HUDEP-2 (cell line): ENCODE measurements around the gene ARRDC2.

Experiments used
- DNase-seq, 76 experiments: peaks; one replicate each; lab custom pipeline; 2025; ENCODE audit not compliant: unreplicated experiment in 76 of 76; lab: John Stamatoyannopoulos, UW

ARRDC2 gene

DNA sequence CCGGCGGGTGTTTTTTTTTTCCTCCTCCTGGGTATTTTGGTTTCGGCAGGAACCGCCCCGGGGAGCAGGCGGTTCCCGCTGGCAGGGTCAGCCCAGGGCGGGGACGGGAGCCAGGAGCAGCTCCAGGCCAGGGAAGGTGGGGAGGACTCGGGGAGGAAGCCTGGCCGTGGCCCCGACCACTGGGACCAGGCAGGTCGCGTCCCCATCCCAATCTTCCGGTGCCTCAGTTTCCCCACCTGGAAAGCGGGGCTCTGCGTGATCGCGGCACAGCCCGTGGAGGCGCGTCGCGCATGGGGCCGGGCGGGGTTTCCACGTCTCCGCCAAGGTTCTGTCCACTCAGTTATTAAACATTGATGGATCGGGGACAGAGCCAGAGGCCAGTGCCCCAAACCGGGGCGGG, 43.9 kb downstream of the ARRDC2 start:
- no peak for DNase-seq

GRCh38 chr19:18053576-18054219, 45.7 kb downstream of the ARRDC2 start:
- peak in 1 of 76 experiments; percentile 17 for DNase-seq

GRCh38 chr19:18055967-18056366, 48.0 kb downstream of the ARRDC2 start:
- DNase-seq, result no peak

DNA sequence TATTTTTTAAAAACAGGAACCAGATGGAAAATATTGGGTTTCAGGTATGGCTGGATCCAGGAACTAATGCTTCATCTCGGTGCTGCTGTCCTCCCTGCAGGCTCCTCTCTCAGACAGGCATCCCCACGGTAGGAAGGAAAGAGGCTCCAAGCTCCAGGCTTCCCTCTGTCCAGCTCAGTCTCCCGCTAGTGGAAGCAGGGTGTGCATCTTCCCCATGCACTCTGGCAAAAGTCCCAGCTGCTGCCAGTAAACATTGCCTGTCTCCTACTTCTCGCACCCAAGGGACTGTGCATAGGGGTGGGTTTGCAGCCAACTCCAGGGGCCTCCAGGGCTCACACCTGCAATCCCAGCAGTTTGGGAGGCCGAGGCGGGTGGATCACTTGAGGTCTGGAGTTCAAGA, 49.6 kb downstream of the ARRDC2 start:
- no peak for DNase-seq

- peak in 63 of 76 experiments; percentile 16 to 85 (median 65) for DNase-seq
Measured at GRCh38 chr19:18058208-18059009, 50.4 kb downstream of the ARRDC2 start.

DNA sequence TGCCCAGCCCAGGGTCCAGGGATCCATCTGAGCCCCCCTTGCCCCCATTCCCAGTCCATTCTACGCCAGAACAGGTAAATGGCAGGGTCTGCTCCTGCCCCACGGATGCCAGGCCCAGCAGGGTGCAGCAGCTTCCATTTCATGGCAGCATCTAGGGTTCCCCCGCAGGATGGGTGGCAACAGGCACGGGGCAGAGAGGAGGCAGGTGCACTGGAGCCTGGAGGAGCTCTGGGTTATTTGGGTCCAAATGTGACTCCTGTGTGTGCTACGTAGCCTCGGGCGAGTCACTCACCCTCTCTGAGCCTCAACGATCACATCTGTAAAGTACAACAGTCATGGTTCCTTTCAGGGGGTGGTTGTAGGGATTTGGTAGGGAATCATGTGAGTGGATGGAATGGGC, 51.3 kb downstream of the ARRDC2 start:
- no peak for DNase-seq

- no peak for DNase-seq
Measured at GRCh38 chr19:18059902-18060301, 51.9 kb downstream of the ARRDC2 start.

DNA sequence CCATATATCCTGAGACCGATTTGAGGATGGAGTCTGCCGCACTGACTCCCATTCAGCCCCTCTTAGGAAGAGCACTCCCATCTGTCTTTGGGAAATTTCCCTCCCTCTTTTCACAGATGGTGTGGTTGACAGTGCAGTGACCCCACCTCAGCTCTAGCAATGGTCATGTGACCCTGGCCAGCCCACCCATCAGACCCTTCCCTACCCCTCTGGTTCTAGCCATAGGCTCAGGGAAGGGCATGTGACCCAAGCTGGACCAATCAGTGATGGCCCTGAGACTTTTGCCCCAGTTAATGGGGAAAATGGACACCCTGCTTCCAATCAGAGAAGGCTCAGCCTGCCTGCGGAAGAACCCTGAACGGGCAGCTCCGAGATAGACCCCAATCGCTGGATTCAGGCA, 52.5 kb downstream of the ARRDC2 start:
- no peak for DNase-seq

- no peak for DNase-seq
Measured at GRCh38 chr19:18062028-18062427, 54.1 kb downstream of the ARRDC2 start.

- peak in 1 of 76 experiments; percentile 12 for DNase-seq
Measured at GRCh38 chr19:18063463-18063862, 55.5 kb downstream of the ARRDC2 start.
